Measurements from ENCODE around the gene BCAS3.

GRCh38 chr17:61073131-61073530 lies 395.5 kb downstream of the BCAS3 start:
- TF ChIP-seq CTCF (IDR thresholded peaks at IDR 0.05; ENCODE audit: insufficient read depth, low read depth, low read length) (no peak), EZH2 (IDR thresholded peaks at IDR 0.05; ENCODE audit: insufficient read depth, low read length) (no peak)
